ENCODE measurements around the gene FSD1.

- TF ChIP-seq EZH2 (IDR thresholded peaks at IDR 0.05; ENCODE audit: low read depth) (no peak), CTCF (conservative IDR thresholded peaks at IDR 0.05) (no peak)
Observed at GRCh38 chr19:4313847-4314490, 9.6 kb downstream of the FSD1 start.

All from PC-9 (cell line).